Coronary artery (tissue), 2 donors: ENCODE results near the gene RERE.

Experiments
- DNase-seq: peaks from one replicate; pipeline ENCODE4 v3.0.0-alpha.2; 2017; ENCODE audit warnings: low spot score
- H3K27ac ChIP-seq, 2 donors: fragments of 200-600 bp; sonication (generic); one replicate each; pipeline ENCODE4 v1.5.1; 2016 to 2019
- H3K4me3 ChIP-seq: fragments of 200-600 bp; sonication (generic); 2 replicates; pipeline ENCODE4 v1.5.1; 2016; ENCODE audit warnings: mild to moderate bottlenecking, moderate library complexity
- TF ChIP-seq, protein P1 (sequence below): fragments of 200-600 bp; sonication (generic); IDR thresholded peaks from one replicate; pipeline ENCODE4 v1.5.1; 2019; ENCODE audit warnings: antibody characterized with exemption

The RERE gene

DNA sequence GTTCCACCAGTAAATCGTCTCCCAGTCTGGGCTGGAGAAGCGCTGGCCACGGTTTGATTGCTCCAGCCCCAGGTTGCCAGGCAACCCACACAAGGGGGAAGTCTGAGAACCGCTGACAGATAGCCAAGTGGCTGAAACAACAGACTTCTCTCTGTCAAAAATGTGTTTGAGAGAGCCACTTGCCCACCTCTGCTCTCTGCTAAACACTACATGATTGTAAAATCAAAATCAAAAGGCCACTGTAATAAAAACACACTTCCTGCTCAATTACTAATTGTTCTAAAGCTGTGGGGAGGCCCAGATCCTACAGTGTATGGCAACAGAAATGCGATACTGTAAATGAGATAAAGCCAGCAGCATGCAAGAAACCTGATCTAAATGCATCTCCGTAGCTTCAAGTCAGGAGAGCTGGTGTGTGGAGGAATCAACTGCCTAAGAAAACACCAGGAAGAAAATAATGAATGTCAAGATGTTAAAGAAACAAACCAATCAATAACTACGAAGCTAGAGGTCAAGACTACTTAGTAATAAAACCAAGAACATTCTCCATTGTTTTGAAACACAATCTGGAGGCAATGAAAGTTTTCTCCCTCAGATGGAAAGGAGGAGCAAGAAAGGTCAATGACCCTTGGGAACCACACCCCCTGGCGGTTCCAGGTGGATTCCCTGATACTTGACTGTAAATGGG, 378.3 kb downstream of the RERE start:
- no peak overlapping the region for H3K4me3 ChIP-seq
- no peak for DNase-seq
- peak overlapping the region; percentile 8 to 50 for H3K27ac ChIP-seq
- TF ChIP-seq, protein P1, sequence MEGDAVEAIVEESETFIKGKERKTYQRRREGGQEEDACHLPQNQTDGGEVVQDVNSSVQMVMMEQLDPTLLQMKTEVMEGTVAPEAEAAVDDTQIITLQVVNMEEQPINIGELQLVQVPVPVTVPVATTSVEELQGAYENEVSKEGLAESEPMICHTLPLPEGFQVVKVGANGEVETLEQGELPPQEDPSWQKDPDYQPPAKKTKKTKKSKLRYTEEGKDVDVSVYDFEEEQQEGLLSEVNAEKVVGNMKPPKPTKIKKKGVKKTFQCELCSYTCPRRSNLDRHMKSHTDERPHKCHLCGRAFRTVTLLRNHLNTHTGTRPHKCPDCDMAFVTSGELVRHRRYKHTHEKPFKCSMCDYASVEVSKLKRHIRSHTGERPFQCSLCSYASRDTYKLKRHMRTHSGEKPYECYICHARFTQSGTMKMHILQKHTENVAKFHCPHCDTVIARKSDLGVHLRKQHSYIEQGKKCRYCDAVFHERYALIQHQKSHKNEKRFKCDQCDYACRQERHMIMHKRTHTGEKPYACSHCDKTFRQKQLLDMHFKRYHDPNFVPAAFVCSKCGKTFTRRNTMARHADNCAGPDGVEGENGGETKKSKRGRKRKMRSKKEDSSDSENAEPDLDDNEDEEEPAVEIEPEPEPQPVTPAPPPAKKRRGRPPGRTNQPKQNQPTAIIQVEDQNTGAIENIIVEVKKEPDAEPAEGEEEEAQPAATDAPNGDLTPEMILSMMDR = no peak

DNA sequence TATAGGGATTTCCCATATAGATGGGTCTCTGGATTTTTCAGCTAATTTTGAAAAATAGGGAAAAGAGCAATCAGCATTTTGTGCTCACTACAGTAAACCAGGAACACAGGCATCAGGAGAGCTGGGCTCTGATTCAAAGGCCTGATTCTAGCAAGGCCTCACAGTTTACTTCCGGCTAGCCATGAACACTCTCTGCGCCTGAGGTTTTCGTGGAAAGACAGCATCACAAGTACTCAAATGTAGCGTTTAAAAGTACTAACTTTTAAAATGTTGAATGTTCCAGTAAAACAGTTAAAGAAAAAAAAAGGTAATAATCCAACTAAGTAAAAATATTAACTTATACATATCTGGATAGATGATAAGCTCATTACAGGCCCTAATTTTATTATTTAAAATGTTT, 379.0 kb downstream of the RERE start:
- no peak overlapping the region for H3K4me3 ChIP-seq
- peak overlapping the region; percentile 4 to 50 for H3K27ac ChIP-seq
- no peak for DNase-seq
- TF ChIP-seq, protein P1 = no peak

DNA sequence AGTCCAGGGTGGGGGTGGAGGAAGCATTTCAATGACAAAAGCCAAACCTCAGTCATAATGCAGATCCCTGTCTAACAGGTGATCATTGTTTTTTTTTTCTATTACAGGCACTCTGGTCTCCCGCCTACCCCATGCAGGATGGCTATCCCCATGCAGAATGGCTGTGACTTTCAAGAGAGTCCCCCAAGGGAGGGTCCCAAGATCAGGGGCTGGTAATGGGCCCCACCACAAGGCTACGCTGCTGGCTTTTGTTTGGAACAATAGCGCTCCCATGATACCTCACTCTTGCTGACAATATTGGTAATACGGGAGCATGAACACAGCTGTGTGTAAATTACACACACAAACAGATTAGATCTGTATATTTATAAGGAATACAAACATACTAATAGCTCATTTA, 380.1 kb downstream of the RERE start:
- Histone ChIP-seq H3K4me3 (no peak overlapping the region), H3K27ac (no peak overlapping the region)
- no peak for DNase-seq
- TF ChIP-seq, protein P1 = no peak

DNA sequence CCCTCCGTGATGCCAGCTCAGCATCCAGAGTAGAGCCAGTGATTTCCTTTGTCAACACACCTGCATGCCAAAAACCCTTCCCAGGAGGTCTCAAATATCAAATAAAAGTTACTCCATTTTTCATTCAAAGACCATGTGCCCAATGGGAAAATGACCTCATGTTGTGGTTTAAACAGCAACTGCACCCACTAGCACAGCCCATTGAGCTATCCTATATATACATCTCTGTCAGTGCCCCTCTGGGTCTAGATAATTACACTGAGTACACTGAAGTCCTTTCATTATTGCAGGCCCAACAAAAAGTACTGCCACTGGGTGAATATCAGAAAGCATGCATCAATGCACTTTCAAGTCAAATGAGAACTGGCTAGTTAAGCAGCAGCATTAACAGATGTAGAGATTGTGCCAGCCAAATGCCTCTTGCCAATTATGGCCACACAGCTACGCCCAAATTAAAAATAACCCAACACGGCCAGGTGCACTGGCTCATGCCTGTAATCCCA, 381.8 kb downstream of the RERE start:
- Histone ChIP-seq H3K4me3 (no peak overlapping the region), H3K27ac (no peak overlapping the region)
- DNase-seq = no peak
- TF ChIP-seq, protein P1 = no peak

DNA sequence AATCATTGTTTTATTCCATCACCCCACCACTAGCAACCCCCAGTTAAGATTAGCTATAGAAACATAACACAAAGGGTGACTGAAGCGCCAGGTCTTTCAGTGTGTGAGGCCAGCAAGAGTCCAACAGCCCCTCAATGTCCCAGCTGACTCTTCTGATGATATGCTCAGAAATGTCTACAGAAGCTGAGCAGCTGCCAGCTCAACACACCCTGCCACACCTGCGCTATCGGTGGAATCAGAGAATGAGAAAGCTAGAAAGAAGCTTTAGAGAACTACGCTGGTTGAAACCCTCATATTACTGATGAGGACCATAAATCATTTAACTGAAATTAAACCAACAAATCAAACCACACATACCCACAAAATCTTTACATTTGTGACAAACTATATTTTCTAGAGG, 383.3 kb downstream of the RERE start:
- TF ChIP-seq, protein P1 = no peak

DNA sequence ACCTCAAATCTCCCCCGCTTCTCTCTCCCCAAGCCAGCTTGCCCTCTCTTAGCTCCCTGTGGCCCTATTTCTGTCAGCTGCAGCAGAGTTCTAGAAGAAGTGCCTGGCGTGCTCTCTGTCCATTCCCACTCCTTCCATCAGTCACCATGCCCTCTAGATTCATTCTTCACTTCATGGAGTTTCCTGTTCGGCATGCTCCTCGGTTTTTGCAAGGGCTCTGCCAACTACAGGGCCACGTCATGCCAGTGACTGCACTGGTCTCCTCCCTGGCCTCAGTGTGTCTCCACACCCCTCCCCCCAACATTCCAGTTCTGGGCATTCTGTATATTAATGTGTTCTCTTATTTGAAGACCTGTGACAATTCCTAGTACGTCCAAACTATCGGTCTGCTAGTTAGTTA, 385.7 kb downstream of the RERE start:
- TF ChIP-seq, protein P1 = no peak
- no peak for DNase-seq
- H3K27ac ChIP-seq = no peak overlapping the region

More for the DNA sequence above, 383.3 kb downstream of the RERE start:
- H3K4me3 ChIP-seq = no peak overlapping the region
- H3K27ac ChIP-seq = no peak overlapping the region
- DNase-seq = no peak

DNA sequence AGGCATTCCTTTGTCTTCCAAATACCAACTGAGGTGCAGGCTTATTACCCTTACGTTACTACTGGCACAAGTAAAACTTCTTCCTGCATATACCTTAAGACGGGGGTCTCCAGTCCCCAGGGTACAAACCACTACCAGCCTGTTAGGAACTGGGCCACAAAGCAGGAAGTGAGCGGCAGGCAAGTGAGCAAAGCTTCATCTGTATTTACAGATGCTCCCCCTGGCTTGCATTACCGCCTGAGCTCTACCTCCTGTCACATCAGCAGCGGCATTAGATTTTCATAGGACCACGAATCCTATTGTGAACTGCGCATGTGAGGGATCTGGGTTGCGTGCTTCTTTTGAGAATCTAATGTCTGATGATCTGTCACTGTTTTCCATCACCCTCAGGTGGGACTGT, 386.4 kb downstream of the RERE start:
- no peak overlapping the region for H3K4me3 ChIP-seq
- no peak overlapping the region for H3K27ac ChIP-seq
- no peak for DNase-seq
- TF ChIP-seq, protein P1 = no peak

More for the DNA sequence above, 385.7 kb downstream of the RERE start:
- H3K4me3 ChIP-seq = no peak overlapping the region
